SU-DHL-6 (cell line): ENCODE data around the gene DPH1.
A peak's percentile ranks its signal among the peaks of the same experiment; 100 is the strongest.

Experiments used
- H2AFZ ChIP-seq: fragments of 200-600 bp; sonication (generic); 2 replicates; pipeline ENCODE4 v1.6.1; 2014; ENCODE audit warnings: low read depth, mild to moderate bottlenecking, moderate library complexity, mixed read lengths, antibody characterized with exemption, low read length; ENCODE audit not compliant: severe bottlenecking
- H3F3A ChIP-seq: fragments of 200-600 bp; shearing (Covaris generic); 2 replicates; pipeline ENCODE4 v1.6.0; 2016; ENCODE audit warnings: antibody characterized with exemption, mild to moderate bottlenecking; ENCODE audit not compliant: insufficient read depth
- H3K27ac ChIP-seq: fragments of 200-600 bp; sonication (generic); 2 replicates; pipeline ENCODE4 v1.5.1; 2016; ENCODE audit warnings: low read depth, mild to moderate bottlenecking, low read length, moderate library complexity, mixed read lengths
- H3K27me3 ChIP-seq: fragments of 200-600 bp; sonication (generic), shearing (Covaris generic); 2 replicates; pipeline ENCODE4 v1.6.0; 2014; ENCODE audit warnings: mild to moderate bottlenecking, low read length
- H3K36me3 ChIP-seq: fragments of 200-600 bp; sonication (generic); 2 replicates; pipeline ENCODE4 v1.6.1; 2014; ENCODE audit warnings: mild to moderate bottlenecking, low read length, mixed read lengths
- H3K4me2 ChIP-seq: fragments of 300-600, 200-600 bp; shearing (Covaris generic), sonication (generic); 2 replicates; pipeline ENCODE4 v1.6.0; 2014; ENCODE audit warnings: low read length, low read depth, mild to moderate bottlenecking; ENCODE audit not compliant: poor library complexity, severe bottlenecking
- H3K4me3 ChIP-seq: fragments of 200-600 bp; sonication (generic); 2 replicates; pipeline ENCODE4 v1.5.1; 2014; ENCODE audit warnings: antibody characterized with exemption, low read length, mild to moderate bottlenecking, mixed read lengths; ENCODE audit not compliant: insufficient read depth, poor library complexity, severe bottlenecking
- H3K79me2 ChIP-seq: fragments of 200-600 bp; sonication (generic); 2 replicates; pipeline ENCODE4 v1.6.1; 2014; ENCODE audit warnings: mild to moderate bottlenecking, low read length, moderate library complexity; ENCODE audit not compliant: insufficient read depth
- H3K9ac ChIP-seq: fragments of 200-600 bp; sonication (generic); 2 replicates; pipeline ENCODE4 v1.7.0; 2014; ENCODE audit warnings: mild to moderate bottlenecking, low read length
- H3K9me2 ChIP-seq: fragments of 200-600 bp; sonication (generic); replicated peaks from 2 replicates; pipeline ENCODE4 v1.6.1; 2014; ENCODE audit warnings: low read length; ENCODE audit not compliant: insufficient read depth
- H3K9me3 ChIP-seq: fragments of 200-600 bp; sonication (generic); 2 replicates; pipeline ENCODE4 v1.6.1; 2014; ENCODE audit warnings: low read length, mixed read lengths; ENCODE audit not compliant: insufficient read depth
- H4K20me1 ChIP-seq: fragments of 200-600 bp; sonication (generic); 2 replicates; pipeline ENCODE4 v1.6.1; 2014; ENCODE audit warnings: low read depth, mild to moderate bottlenecking, antibody characterized with exemption, low read length, moderate library complexity, mixed read lengths
- EZH2phosphoT487 ChIP-seq: fragments of 200-600 bp; sonication (generic), shearing (Covaris generic); conservative IDR thresholded peaks from 2 replicates; pipeline ENCODE4 v1.6.1; 2018; ENCODE audit warnings: mild to moderate bottlenecking, antibody characterized with exemption, low read length, moderate library complexity, mixed read lengths
- TF ChIP-seq, protein P1 (sequence below): fragments of 200-600 bp; sonication (generic); IDR thresholded peaks from one replicate; pipeline ENCODE4 v1.5.1; 2017; ENCODE audit warnings: antibody characterized with exemption, mild to moderate bottlenecking, low read length, moderate library complexity; ENCODE audit not compliant: insufficient read depth, poor library complexity, severe bottlenecking

Gene DPH1

DNA sequence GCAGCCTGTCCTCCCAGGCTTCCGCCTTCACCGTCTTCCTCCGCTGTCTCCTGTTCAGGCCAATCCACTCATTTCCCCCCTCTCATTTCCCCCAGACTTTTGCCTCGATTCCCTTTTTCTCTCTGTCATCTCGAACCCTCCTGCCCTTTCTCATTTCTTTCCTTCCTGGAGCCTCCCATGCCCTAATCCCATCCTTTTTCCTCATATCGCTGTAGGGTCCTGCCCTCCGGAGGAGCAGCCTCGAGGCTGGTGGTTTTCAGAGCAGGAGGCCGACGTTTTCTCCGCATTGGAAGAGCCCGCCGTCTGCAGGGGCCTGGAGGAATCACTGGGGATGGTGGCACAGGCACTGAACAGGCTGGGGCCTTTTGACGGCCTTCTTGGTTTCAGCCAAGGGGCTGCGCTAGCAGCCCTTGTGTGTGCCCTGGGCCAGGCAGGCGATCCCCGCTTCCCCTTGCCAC is 12.5 kb downstream of the DPH1 start:
- Histone ChIP-seq H3K27me3 (no peaks in the 10 kb centered on the region), H3K9me2 (no peaks in the 10 kb centered on the region), H3K4me3 (peak overlapping the region; percentile 64), H3K9me3 (no peaks in the 10 kb centered on the region), H3K4me2 (peak overlapping the region; percentile 93), H2AFZ (peak overlapping the region; percentile 85), H3F3A (no peaks in the 10 kb centered on the region; the same call in 1 of the 2 replicates), H3K9ac (peak overlapping the region; percentile 75), H4K20me1 (no peaks in the 10 kb centered on the region), H3K36me3 (no peaks in the 10 kb centered on the region), H3K27ac (peak overlapping the region; percentile 39), H3K79me2 (peaks cover 6% of the 10 kb centered on the region; the same call in 1 of the 2 replicates)
- TF ChIP-seq, protein P1, sequence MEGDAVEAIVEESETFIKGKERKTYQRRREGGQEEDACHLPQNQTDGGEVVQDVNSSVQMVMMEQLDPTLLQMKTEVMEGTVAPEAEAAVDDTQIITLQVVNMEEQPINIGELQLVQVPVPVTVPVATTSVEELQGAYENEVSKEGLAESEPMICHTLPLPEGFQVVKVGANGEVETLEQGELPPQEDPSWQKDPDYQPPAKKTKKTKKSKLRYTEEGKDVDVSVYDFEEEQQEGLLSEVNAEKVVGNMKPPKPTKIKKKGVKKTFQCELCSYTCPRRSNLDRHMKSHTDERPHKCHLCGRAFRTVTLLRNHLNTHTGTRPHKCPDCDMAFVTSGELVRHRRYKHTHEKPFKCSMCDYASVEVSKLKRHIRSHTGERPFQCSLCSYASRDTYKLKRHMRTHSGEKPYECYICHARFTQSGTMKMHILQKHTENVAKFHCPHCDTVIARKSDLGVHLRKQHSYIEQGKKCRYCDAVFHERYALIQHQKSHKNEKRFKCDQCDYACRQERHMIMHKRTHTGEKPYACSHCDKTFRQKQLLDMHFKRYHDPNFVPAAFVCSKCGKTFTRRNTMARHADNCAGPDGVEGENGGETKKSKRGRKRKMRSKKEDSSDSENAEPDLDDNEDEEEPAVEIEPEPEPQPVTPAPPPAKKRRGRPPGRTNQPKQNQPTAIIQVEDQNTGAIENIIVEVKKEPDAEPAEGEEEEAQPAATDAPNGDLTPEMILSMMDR: no peak
- TF ChIP-seq EZH2phosphoT487: no peak

DNA sequence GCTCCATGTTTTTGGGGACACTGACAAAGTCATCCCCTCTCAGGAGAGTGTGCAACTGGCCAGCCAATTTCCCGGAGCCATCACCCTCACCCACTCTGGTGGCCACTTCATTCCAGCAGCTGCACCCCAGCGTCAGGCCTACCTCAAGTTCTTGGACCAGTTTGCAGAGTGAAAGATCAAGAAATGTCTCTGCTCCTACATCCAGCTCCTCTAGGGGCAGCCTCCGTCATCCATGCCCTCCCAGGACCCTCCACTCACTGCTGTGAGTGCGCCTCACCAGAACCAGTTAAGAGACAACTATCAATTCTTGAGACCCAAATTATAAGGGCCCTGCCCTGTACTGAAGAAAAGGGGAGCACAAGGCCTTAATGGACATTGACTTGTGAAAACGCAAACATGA is 13.0 kb downstream of the DPH1 start:
- no peaks in the 10 kb centered on the region for H3K27me3 ChIP-seq
- H3K9me3 ChIP-seq: no peaks in the 10 kb centered on the region
- no peak overlapping the region for H2AFZ ChIP-seq
- H4K20me1 ChIP-seq: no peaks in the 10 kb centered on the region
- no peaks in the 10 kb centered on the region for H3K9me2 ChIP-seq
- peak overlapping the region; percentile 64 for H3K4me3 ChIP-seq
- TF ChIP-seq, protein P1: no peak
- TF ChIP-seq EZH2phosphoT487: no peak
- H3F3A ChIP-seq: no peaks in the 10 kb centered on the region; the same call in 1 of the 2 replicates
- H3K4me2 ChIP-seq: peak overlapping the region; percentile 93
- H3K9ac ChIP-seq: peak overlapping the region; percentile 75
- no peaks in the 10 kb centered on the region for H3K36me3 ChIP-seq
- peaks cover 6% of the 10 kb centered on the region; the same call in 1 of the 2 replicates for H3K79me2 ChIP-seq
- no peak overlapping the region for H3K27ac ChIP-seq

DNA sequence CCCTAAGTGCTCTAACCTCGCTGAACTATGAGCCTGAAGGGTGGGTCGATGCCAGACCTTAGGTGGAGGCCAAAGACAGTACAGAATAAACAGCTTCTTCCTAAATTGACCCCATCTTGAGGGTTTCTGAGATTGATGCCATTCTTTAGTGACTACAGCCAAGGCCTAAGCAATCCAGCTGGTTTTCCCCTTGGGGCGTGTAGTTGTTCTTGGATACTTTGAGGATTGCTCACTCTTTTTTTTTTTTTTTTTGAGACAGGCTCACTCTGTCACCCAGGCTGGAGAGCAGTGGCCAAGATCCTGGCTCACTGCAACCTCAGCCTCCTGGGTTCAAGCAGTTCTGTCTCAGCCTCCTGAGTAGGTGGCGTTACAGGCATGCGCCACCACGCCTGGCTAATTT is 13.8 kb downstream of the DPH1 start:
- H3K4me3 ChIP-seq: no peak overlapping the region
- no peak overlapping the region for H3K9ac ChIP-seq
- TF ChIP-seq, protein P1: no peak
- TF ChIP-seq EZH2phosphoT487: no peak
- H3K27ac ChIP-seq: no peak overlapping the region
- no peaks in the 10 kb centered on the region for H3K9me2 ChIP-seq
- no peaks in the 10 kb centered on the region for H4K20me1 ChIP-seq
- H3K36me3 ChIP-seq: no peaks in the 10 kb centered on the region
- H3K27me3 ChIP-seq: no peaks in the 10 kb centered on the region
- no peaks in the 10 kb centered on the region for H3K9me3 ChIP-seq
- H3F3A ChIP-seq: no peaks in the 10 kb centered on the region; the same call in 1 of the 2 replicates
- H2AFZ ChIP-seq: no peak overlapping the region
- peaks cover 6% of the 10 kb centered on the region; the same call in 1 of the 2 replicates for H3K79me2 ChIP-seq
- H3K4me2 ChIP-seq: no peak overlapping the region
